Measurements from ENCODE around the gene TMEM272. TPM values are rescaled to one million over a fixed set of nuclear protein-coding genes. Genes with fewer than 3 reads are reported as not detected.
A peak's percentile ranks its signal among the peaks of the same experiment; 100 is the strongest.

The TMEM272 gene
- total and polyA plus RNA-seq, 9 donors = 0.08 to 0.50 (median 0.15) TPM

- Histone ChIP-seq H3K27ac (ENCODE audit: low read length) (no peak overlapping the region), H3K4me1 (ENCODE audit: control insufficient read depth, insufficient read depth, low read length) (peaks cover 34% of the 10 kb centered on the region), H3K4me3 (ENCODE audit: low read length) (no peak overlapping the region), H3K27me3 (ENCODE audit: control insufficient read depth, insufficient read depth, low read length) (peaks cover 3% of the 10 kb centered on the region), H3K36me3 (ENCODE audit: control insufficient read depth, insufficient read depth, low read length) (no peaks in the 10 kb centered on the region), H3K9me3 (replicated peaks; ENCODE audit: control insufficient read depth, low read depth, low read length) (no peaks in the 10 kb centered on the region)
- 91% methylated on average over 2 of the region's 4 CpGs for WGBS (ENCODE audit: insufficient coverage)
- DNase-seq = no peak
Measured at GRCh38 chr13:51818276-51818675, 26.7 kb downstream of the TMEM272 start.

- Histone ChIP-seq H3K27ac (ENCODE audit: low read length) (no peak overlapping the region), H3K36me3 (ENCODE audit: control insufficient read depth, insufficient read depth, low read length) (no peaks in the 10 kb centered on the region), H3K4me3 (ENCODE audit: low read length) (no peak overlapping the region), H3K4me1 (ENCODE audit: control insufficient read depth, insufficient read depth, low read length) (peaks cover 29% of the 10 kb centered on the region), H3K9me3 (replicated peaks; ENCODE audit: control insufficient read depth, low read depth, low read length) (no peaks in the 10 kb centered on the region), H3K27me3 (ENCODE audit: control insufficient read depth, insufficient read depth, low read length) (peaks cover 3% of the 10 kb centered on the region)
- DNase-seq = no peak
- 78% methylated on average over 7 of the region's 8 CpGs for WGBS (ENCODE audit: insufficient coverage)
Measured at GRCh38 chr13:51817717-51818116, 27.3 kb downstream of the TMEM272 start.

- Histone ChIP-seq H3K27me3 (ENCODE audit: control insufficient read depth, insufficient read depth, low read length) (peaks cover 3% of the 10 kb centered on the region), H3K27ac (ENCODE audit: low read length) (no peak overlapping the region), H3K4me3 (ENCODE audit: low read length) (no peak overlapping the region), H3K9me3 (replicated peaks; ENCODE audit: control insufficient read depth, low read depth, low read length) (no peaks in the 10 kb centered on the region), H3K4me1 (ENCODE audit: control insufficient read depth, insufficient read depth, low read length) (peaks cover 23% of the 10 kb centered on the region), H3K36me3 (ENCODE audit: control insufficient read depth, insufficient read depth, low read length) (no peaks in the 10 kb centered on the region)
- no peak for DNase-seq
- WGBS (ENCODE audit: insufficient coverage) = 77% methylated on average over 19 of the region's 19 CpGs
Measured at GRCh38 chr13:51816604-51817249, 28.2 kb downstream of the TMEM272 start.

- no peak overlapping the region for H3K4me3 ChIP-seq (ENCODE audit: low read length)
Measured at GRCh38 chr13:51815848-51816247, 29.1 kb downstream of the TMEM272 start.

GRCh38 chr13:51814825-51815650 is 29.9 kb downstream of the TMEM272 start:
- WGBS (ENCODE audit: insufficient coverage) = 0% methylated on average over 1 of the region's 13 CpGs
- peaks cover 3% of the 10 kb centered on the region for H3K27me3 ChIP-seq (ENCODE audit: control insufficient read depth, insufficient read depth, low read length)
- H3K4me1 ChIP-seq (ENCODE audit: control insufficient read depth, insufficient read depth, low read length) = peaks cover 13% of the 10 kb centered on the region
- no peaks in the 10 kb centered on the region for H3K36me3 ChIP-seq (ENCODE audit: control insufficient read depth, insufficient read depth, low read length)
- DNase-seq = peak; percentile 68
- H3K4me3 ChIP-seq (ENCODE audit: low read length) = no peak overlapping the region
- no peak overlapping the region for H3K27ac ChIP-seq (ENCODE audit: low read length)
- no peaks in the 10 kb centered on the region for H3K9me3 ChIP-seq (replicated peaks; ENCODE audit: control insufficient read depth, low read depth, low read length)

More at GRCh38 chr13:51815848-51816247, 29.1 kb downstream of the TMEM272 start:
- H3K36me3 ChIP-seq (ENCODE audit: control insufficient read depth, insufficient read depth, low read length) = no peaks in the 10 kb centered on the region
- 60% methylated on average over 2 of the region's 11 CpGs for WGBS (ENCODE audit: insufficient coverage)
- no peaks in the 10 kb centered on the region for H3K9me3 ChIP-seq (replicated peaks; ENCODE audit: control insufficient read depth, low read depth, low read length)
- H3K4me1 ChIP-seq (ENCODE audit: control insufficient read depth, insufficient read depth, low read length) = peaks cover 16% of the 10 kb centered on the region
- H3K27ac ChIP-seq (ENCODE audit: low read length) = no peak overlapping the region
- DNase-seq = no peak
- peaks cover 3% of the 10 kb centered on the region for H3K27me3 ChIP-seq (ENCODE audit: control insufficient read depth, insufficient read depth, low read length)

GRCh38 chr13:51814071-51814470 is 30.9 kb downstream of the TMEM272 start:
- H3K9me3 ChIP-seq (replicated peaks; ENCODE audit: control insufficient read depth, low read depth, low read length) = no peaks in the 10 kb centered on the region
- 100% methylated on average over 1 of the region's 2 CpGs for WGBS (ENCODE audit: insufficient coverage)
- H3K36me3 ChIP-seq (ENCODE audit: control insufficient read depth, insufficient read depth, low read length) = no peaks in the 10 kb centered on the region

GRCh38 chr13:51811920-51812451 is 33.0 kb downstream of the TMEM272 start:
- WGBS (ENCODE audit: insufficient coverage) = 60% methylated on average over 3 of the region's 4 CpGs
- H3K4me1 ChIP-seq (ENCODE audit: control insufficient read depth, insufficient read depth, low read length) = peaks cover 2% of the 10 kb centered on the region
- DNase-seq = peak; percentile 44
- no peak overlapping the region for H3K27ac ChIP-seq (ENCODE audit: low read length)
- no peaks in the 10 kb centered on the region for H3K36me3 ChIP-seq (ENCODE audit: control insufficient read depth, insufficient read depth, low read length)
- H3K9me3 ChIP-seq (replicated peaks; ENCODE audit: control insufficient read depth, low read depth, low read length) = no peaks in the 10 kb centered on the region
- peaks cover 3% of the 10 kb centered on the region for H3K27me3 ChIP-seq (ENCODE audit: control insufficient read depth, insufficient read depth, low read length)
- no peak overlapping the region for H3K4me3 ChIP-seq (ENCODE audit: low read length)

More at GRCh38 chr13:51814071-51814470, 30.9 kb downstream of the TMEM272 start:
- Histone ChIP-seq H3K4me1 (ENCODE audit: control insufficient read depth, insufficient read depth, low read length) (peaks cover 5% of the 10 kb centered on the region), H3K4me3 (ENCODE audit: low read length) (no peak overlapping the region), H3K27ac (ENCODE audit: low read length) (no peak overlapping the region), H3K27me3 (ENCODE audit: control insufficient read depth, insufficient read depth, low read length) (peaks cover 3% of the 10 kb centered on the region)
- DNase-seq = no peak

GRCh38 chr13:51811046-51811445 is 33.9 kb downstream of the TMEM272 start:
- Histone ChIP-seq H3K36me3 (ENCODE audit: control insufficient read depth, insufficient read depth, low read length) (no peaks in the 10 kb centered on the region), H3K4me3 (ENCODE audit: low read length) (no peak overlapping the region), H3K27me3 (ENCODE audit: control insufficient read depth, insufficient read depth, low read length) (peaks cover 2% of the 10 kb centered on the region), H3K4me1 (ENCODE audit: control insufficient read depth, insufficient read depth, low read length) (peaks cover 2% of the 10 kb centered on the region), H3K9me3 (replicated peaks; ENCODE audit: control insufficient read depth, low read depth, low read length) (no peaks in the 10 kb centered on the region), H3K27ac (ENCODE audit: low read length) (no peak overlapping the region)
- no peak for DNase-seq
- WGBS (ENCODE audit: insufficient coverage) = 65% methylated on average over 7 of the region's 12 CpGs

- Histone ChIP-seq H3K4me3 (ENCODE audit: low read length) (no peak overlapping the region), H3K36me3 (ENCODE audit: control insufficient read depth, insufficient read depth, low read length) (no peaks in the 10 kb centered on the region), H3K27me3 (ENCODE audit: control insufficient read depth, insufficient read depth, low read length) (no peaks in the 10 kb centered on the region), H3K27ac (ENCODE audit: low read length) (no peak overlapping the region), H3K4me1 (ENCODE audit: control insufficient read depth, insufficient read depth, low read length) (peaks cover 3% of the 10 kb centered on the region), H3K9me3 (replicated peaks; ENCODE audit: control insufficient read depth, low read depth, low read length) (no peaks in the 10 kb centered on the region)
- no peak for DNase-seq
Measured at GRCh38 chr13:51808811-51809210, 36.2 kb downstream of the TMEM272 start.

GRCh38 chr13:51807041-51807440 is 37.9 kb downstream of the TMEM272 start:
- Histone ChIP-seq H3K4me1 (ENCODE audit: control insufficient read depth, insufficient read depth, low read length) (peaks cover 17% of the 10 kb centered on the region), H3K27ac (ENCODE audit: low read length) (no peak overlapping the region), H3K4me3 (ENCODE audit: low read length) (no peak overlapping the region), H3K27me3 (ENCODE audit: control insufficient read depth, insufficient read depth, low read length) (no peaks in the 10 kb centered on the region), H3K36me3 (ENCODE audit: control insufficient read depth, insufficient read depth, low read length) (no peaks in the 10 kb centered on the region), H3K9me3 (replicated peaks; ENCODE audit: control insufficient read depth, low read depth, low read length) (no peaks in the 10 kb centered on the region)
- no CpG with 5 or more reads among the region's 5 CpGs for WGBS (ENCODE audit: insufficient coverage)
- DNase-seq = no peak
